ENCODE data around the gene KCNE1. TPM values are rescaled to one million over a fixed set of nuclear protein-coding genes. Genes with fewer than 3 reads are reported as not detected.

KCNE1 gene
- total and polyA plus RNA-seq, 10 of the 15 experiments (the other 5 are each of a cell fraction or from before 2014, with no cell fraction given), result 0.06 to 0.18 (median 0.09) TPM; not detected in 5

- no TSS peak for BruUV-seq (replicated peaks)
- intact Hi-C loops (cut with micrococcal nuclease; ENCODE audit: unreplicated experiment), result no loop called here
- ChIA-PET RAD21 (ENCODE audit: unreplicated experiment) (interaction anchor here (1.0 kb wide), 1 partner anchor 86 kb away, joined by 5 read pairs; no protein-coding TSS in a partner anchor), CTCF (interaction anchor here (0.7 to 13.6 kb wide), 6 partner anchors 9 to 115 kb away, joined by 3 to 216 read pairs (median 7); no protein-coding TSS in a partner anchor), SMC1A (ENCODE audit: uncharacterized antibody, unreplicated experiment) (interaction anchor here (1.0 to 1.6 kb wide), 2 partner anchors 9 to 10 kb away, joined by 3 read pairs; no protein-coding TSS in a partner anchor), POLR2A (no interaction called here)
- WGBS (ENCODE audit: insufficient coverage, insufficient replicate concordance, low lambda C conversion rate, missing lambda C conversion rate), result 87% methylated on average over 5 of the region's 5 CpGs
- Histone ChIP-seq H2AFZ (ENCODE audit: control insufficient read depth, low read depth, low read length) (no peak overlapping the region), H3K4me1 (ENCODE audit: control insufficient read depth, insufficient read depth, low read length) (no peaks in the 10 kb centered on the region), H3K27ac (ENCODE audit: control insufficient read depth, insufficient read depth) (no peak overlapping the region), H3K36me3 (ENCODE audit: control insufficient read depth in 2 of 2, insufficient read depth in 2 of 2, low read length in 1 of 2) (peaks cover 0 to 2% of the 10 kb centered on the region in 2 experiments; a peak in 1 of 4 replicates), H3K4me3 (no peak overlapping the region), H3K27me3 (replicated peaks in 1 of 2; ENCODE audit: control insufficient read depth in 2 of 2, insufficient read depth in 2 of 2, low read length in 1 of 2) (no peaks in the 10 kb centered on the region), H3K9me3 (replicated peaks; ENCODE audit: control insufficient read depth, insufficient read depth, low read length) (no peaks in the 10 kb centered on the region), H3K9ac (ENCODE audit: control insufficient read depth, insufficient read depth, low read length) (no peak overlapping the region), H3K79me2 (ENCODE audit: control insufficient read depth, insufficient read depth, low read length) (no peaks in the 10 kb centered on the region), H4K20me1 (ENCODE audit: control insufficient read depth, insufficient read depth) (no peaks in the 10 kb centered on the region), H3K4me2 (ENCODE audit: control insufficient read depth, insufficient read depth) (no peak overlapping the region)
- ATAC-seq, result no peak
- no peak for FAIRE-seq
- DNase-seq (ENCODE audit: low read depth, low spot score), result no peak
- in situ Hi-C loops (cut with MboI), result no loop called here
- no peak for TF ChIP-seq ZBED1 (IDR thresholded peaks at IDR 0.05; ENCODE audit: borderline replicate concordance)
- TF ChIP-seq ZSCAN29 (IDR thresholded peaks at IDR 0.05), result no peak
- TF ChIP-seq TAF1 (IDR thresholded peaks at IDR 0.05; ENCODE audit: borderline replicate concordance, low read depth, low read length), result no peak
- no peak for TF ChIP-seq BCLAF1 (IDR thresholded peaks at IDR 0.05)
- TF ChIP-seq NFIC (IDR thresholded peaks at IDR 0.05; ENCODE audit: low read depth, low read length), result no peak
- no peak for TF ChIP-seq TCF3 (IDR thresholded peaks at IDR 0.05; ENCODE audit: borderline replicate concordance, insufficient read depth, low read depth, low read length)
These were observed 5.0 kb upstream of the KCNE1 start for GRCh38 chr21:34517039-34517438.

Data from GM12878 (cell line).